Activated T-cell treated with anti-CD3 and anti-CD28 coated beads for 24 hours (primary cell): ENCODE data around the gene SLC29A2.
A peak's percentile ranks its signal among the peaks of the same experiment; 100 is the strongest.

Experiments used
- DNase-seq: peaks from one replicate; pipeline ENCODE4 v3.0.0-alpha.2; 2020; ENCODE audit warnings: low read depth

SLC29A2 gene

DNA sequence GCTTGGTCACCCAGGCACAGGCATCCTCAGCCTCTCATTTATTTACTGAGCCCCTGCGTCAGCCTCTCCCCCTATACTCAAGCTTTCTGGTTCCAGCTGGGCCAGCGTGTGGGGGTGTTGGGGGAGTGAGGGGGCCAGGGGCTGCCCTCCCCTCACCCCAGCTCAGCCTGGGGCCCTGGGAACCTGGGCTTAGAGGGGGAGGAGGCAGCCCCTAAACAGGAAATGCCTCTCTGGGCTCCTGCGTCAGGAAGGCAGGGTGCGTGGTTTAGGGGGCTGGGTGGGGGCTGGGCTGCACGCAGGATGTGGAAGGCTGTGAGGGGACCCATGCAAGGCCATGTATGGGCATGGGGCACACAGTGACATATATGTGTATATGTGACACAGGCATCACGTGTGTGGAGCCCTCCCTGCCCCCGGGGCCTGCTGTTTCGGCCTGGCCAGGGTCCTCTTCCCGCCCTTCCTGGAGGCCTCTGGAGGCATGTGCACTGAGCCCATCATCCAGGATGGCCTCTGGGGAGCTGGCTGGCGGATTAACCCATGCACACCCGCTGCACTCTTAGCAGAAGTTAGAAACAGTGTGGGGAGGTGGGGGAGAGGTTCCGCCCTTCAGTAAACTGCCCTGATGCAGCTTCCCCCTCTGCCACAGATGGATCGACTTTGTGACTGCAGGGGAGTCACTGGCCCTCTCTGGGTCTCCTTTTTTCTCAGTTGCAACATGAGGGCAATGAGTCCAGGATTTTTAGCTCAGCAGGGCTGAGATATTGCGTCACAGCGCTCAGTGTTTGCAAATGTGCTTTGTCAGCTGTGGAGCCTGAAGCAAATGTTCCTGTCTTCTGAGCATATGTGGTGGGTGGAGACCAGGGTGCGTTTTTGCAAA is 53.6 kb downstream of the SLC29A2 start:
- DNase-seq: peak; percentile 29

GRCh38 chr11:66317322-66317722 is 54.2 kb downstream of the SLC29A2 start:
- DNase-seq: peak; percentile 34

- DNase-seq: no peak
These were observed 54.7 kb downstream of the SLC29A2 start, which contains the start of gene CD248 for GRCh38 chr11:66316849-66317251. TSS of gene CD248 (minus strand) at chr11:66317044. CDS start at chr11:66317027, 17 bp downstream.

GRCh38 chr11:66315921-66316811 is 55.4 kb downstream of the SLC29A2 start:
- DNase-seq: no peak

DNA sequence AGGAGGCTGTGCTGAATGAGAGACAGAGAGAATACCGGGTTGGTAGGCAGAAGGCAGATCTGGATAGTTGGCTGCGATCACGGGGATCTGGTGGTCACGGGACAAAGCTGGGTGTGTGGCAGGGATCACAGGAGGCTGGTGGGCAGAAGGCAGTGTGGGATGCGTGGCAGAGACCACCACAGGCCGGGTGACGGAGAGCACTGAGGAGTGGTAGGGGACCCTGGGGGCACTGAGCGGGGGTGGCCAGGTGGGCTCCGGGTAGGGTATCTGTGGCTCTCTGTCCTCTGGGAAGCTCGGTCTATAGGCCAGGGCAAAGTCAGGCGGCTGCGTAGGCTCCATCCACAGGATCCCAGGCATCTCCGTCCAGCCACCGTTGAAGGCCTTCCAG is 56.1 kb downstream of the SLC29A2 start:
- no peak for DNase-seq

DNA sequence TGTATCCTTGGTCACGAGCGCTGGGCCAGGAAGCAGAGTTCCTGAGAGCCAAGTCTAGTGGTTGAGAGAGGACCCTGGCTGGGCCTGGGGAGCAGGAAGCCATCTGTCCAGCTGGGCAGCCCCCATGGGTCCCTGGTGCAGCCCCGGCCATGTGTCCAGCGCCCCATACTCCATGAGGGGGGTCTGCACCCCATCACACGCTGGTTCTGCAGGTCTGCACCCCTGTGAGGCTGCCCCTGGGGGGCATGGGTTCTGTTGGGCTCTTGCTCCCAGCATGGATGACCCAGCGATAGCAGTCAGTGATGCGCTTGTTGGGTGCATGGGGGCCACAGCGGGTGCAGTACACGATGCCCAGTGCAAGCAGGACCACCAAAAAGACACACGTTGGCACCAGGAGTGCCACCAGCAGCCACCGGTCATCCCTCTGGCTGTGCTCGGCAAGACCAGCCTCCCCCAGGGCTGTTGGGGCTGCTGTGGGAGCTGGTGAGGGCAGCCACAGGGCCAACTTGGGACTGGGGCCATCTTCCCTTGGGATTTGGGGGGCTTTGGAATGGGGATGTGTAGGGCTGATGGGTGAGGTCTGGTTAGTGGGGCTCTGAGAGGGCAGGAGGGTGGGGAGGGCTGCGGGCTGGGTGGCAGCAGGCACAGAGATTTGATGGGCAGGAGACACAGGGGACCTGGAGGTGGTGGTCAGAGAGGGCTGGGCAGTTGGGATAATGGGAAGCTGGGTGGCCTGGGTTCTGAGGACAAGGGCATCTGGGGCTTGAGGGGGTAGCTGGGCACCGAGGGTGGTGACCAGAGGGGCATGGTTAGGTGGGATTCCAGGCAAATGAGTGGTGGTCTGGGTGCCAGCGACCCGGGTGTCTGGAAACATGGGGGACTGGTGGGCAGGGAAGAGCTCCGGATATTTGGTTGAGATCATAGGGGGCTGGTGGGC is 56.7 kb downstream of the SLC29A2 start:
- DNase-seq: no peak

DNA sequence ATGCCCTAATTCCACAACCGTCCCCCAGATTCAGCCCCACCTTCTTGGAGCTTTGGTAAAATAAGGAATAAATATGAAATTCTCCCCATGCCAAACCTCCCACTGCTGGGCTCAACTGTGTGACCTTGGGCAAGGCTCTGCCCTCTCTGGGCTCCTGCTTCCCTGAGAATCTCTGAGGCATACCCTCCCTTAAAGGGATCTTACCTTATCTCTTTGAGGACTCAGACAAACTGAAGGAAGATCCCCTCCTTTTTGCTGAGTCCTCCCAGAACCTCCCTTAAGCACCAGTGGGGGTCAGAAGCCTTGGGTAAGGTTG is 57.4 kb downstream of the SLC29A2 start:
- DNase-seq: no peak

GRCh38 chr11:66313321-66314185 is 58.0 kb downstream of the SLC29A2 start:
- no peak for DNase-seq

DNA sequence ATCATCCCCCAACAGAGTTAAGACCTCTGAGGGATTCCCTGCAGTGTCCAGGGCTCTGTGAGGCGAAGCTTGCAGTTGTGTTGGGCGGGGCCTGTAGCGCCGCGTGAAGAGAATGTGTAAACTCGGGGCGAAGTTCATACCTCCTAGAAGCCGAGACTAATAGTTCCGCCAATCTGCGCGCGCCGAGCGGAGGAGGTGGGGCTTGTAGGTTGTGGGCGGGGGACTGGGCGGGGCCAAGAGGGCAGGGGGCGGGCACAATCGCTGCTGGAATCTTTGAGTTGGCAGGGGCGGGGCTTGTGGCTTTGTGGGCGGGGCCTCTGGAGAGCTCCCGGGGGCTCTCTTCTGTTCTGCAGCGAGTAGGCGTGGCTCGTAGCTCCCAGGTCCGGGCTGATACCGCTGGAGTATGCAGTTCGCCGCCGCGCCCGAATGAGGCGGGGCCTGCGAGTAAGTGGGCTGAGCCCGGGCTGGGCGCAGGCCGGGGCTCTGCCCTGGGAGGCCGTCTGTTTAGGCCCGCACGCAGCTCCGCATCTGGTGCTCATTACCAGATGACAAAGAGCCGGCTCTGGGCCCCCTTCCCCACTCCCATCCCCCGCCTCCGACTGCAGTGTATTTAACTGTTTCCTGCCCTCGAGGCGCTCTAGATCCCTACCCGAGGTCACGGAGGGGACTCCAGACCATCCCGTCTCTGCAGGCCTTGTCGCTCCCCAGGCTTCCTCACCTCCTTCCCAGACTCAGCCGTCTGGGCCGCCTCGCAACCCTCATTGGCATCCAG is 58.8 kb downstream of the SLC29A2 start:
- DNase-seq: peak; percentile 94
